DMS53 treated with DMSO at 0.1 percent for 48 hours (cell line): Measurements from ENCODE around the gene RPL22.
A peak's percentile ranks its signal among the peaks of the same experiment; 100 is the strongest.

Experiments
- DNase-seq: peaks from one replicate; lab custom pipeline; 2025; ENCODE audit not compliant: unreplicated experiment; lab: John Stamatoyannopoulos, UW

The RPL22 gene

DNA sequence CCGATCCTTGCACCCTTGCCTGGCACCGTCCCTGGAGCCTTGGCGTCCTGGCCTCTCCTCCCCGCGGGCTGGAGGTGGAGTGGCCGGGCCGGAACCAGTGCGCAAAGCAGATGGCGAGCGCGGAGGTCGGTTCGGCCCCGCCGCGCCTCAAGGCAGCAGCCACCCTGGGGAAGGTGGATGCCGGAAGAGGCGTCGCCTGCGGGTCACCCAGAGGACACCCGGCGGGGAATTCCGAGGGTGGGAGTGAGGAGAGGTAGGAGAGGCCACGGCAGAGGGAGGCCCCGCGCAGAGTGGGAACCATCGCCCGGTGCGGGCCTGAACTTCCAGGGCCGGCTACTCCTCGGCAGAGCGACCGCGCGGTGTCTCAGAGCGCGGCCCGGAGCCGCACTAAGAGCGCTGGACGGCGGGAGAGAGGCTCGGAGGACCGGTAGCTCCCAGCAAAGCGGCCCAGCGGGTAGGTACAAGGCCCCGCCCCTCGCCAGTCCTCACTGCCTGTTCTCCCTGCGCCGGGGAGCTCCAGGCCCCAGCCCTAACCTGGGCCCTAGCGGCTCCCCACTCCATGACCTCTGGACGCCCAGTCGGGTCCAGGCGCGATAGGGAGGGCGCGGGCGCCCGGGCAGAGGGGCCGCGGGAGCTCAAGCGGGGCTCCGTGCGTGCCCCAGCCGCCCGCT lies 6.6 kb upstream of the RPL22 start, which contains the start of gene RNF207:
Gene RNF207, plus strand, starts transcription at position 271 of the 671 bp plus-strand sequence. CDS start 417 bp downstream, outside the sequence.
- peak; percentile 79 for DNase-seq

DNA sequence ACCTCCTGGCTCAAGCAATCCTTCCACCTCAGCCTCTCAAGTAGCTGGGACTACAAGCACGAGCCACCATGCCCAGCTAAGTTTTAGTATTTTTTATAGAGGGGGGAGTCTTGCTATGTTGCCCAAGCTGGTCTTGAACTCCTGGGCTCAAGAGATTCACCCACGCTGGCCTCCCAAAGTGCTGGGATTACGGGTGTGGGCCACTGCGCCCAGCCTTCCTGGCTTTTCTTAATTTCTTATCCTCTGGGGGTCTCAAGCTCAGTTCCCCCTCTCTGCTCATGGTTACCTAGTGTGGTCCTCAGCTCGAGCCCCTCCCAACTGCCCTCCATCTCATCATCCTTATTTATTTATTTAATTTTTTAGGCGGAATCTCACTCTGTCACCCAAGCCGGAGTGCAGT lies 2.9 kb upstream of the RPL22 start:
- no peak for DNase-seq

DNA sequence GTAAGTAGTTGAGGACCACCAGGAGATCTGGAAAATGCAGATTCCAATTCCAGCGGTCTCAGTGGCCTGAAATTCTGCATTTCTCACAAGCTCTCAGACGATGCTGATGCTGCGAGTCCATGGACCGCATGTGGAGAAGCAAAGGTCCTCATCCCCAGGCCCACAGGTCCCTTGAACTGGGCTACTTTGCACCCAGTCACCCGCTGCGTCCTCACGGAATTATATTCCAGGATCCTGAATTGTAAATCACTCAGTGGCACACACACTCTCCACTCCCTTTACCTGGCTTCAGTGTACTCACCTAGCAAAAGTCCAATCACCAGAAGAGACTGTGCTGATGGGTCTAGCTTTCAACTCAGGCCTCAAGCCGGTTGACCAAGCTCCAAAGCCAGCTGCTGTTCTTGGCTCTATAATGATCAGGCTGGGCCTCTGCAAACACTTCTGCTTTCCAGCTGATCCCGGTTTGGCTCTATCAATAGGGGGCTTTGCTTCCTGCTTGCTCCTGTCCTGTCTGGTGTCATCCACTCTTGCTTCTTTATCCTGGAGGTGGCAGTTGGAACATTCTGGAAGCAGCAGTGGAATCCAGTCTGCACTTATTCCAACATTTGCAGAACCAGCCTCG lies 904 bp upstream of the RPL22 start:
- DNase-seq, result no peak

DNA sequence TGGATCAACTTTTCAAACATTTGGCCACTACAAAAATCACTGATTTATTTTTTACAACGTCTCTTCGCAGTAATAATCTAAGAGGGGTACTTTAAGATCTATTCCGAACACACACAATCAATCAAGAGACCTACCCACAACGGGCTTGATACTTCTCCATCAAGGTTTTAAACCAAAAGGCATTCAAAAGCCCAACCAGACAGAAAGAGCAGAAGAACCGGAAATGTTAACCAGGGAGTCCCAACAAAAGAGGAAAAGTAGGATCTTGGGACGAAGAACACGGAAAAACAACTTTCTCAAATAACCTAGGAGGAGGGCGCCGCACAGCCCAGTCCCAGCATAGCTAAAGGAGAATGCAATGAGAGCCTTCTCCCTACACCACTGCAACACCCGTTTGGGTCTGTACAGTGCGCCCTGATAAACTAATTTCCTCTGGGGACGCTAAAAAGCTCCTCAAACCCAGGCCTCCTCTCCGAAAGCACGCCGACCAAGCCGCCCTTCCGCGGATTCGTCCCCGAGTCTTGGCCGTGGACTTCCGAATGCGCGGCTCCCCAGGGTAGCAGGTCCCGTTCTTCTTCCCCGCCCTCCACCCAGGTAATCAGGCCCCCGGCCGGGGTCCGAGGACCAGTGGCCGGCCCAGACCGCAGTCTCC lies 623 bp downstream of the RPL22 start:
- no peak for DNase-seq

DNA sequence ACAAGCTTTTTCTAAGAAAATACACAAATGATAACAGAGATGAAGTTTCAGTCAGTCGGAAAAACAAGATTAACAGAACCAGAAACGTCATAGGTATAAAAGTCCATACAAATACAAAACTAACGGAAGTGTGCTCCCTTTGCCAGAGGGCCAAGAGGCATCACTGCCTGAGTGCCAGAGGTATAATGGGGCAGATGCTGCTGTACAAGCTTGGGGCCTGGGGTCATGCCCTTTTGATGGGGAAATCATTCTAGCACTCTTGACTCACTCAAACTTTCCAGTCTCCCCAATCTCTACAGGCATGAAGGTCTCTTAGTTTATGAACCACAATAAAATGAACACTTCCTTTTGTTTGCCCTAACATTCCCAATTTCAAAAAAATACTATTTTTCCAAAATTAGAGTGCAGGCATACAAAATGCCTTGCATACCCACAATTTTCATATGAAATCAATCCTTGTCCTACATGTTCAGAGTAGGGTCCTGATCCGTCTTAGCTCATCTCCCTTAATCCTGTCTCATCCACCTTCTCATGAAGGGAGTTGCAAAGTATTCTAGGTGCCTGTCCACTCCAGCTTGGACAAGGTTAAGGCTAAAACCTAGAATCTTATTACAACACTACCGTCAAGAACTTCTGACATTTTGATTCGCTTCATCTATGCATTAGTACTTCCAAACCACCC lies 1.5 kb downstream of the RPL22 start:
- DNase-seq, result no peak

DNA sequence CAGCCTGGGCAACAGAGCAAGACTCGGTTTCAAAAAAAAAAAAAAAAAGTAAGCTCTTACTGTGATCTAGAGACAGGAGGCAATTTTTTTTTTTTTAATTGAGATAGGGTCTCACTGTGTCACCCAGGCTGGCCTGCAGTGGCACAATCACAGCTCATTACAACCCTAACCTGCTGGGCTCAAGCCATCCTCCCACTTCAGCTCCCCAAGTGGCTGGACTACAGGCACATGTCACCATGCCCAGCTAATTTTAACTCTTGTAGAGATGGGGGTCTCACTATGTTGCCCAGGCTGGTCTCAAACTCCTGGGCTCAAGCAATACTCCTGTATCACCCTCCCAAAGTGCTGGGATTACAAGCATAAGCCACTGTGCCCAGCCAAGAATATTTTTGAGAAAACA lies 7.4 kb downstream of the RPL22 start:
- DNase-seq, result no peak

DNA sequence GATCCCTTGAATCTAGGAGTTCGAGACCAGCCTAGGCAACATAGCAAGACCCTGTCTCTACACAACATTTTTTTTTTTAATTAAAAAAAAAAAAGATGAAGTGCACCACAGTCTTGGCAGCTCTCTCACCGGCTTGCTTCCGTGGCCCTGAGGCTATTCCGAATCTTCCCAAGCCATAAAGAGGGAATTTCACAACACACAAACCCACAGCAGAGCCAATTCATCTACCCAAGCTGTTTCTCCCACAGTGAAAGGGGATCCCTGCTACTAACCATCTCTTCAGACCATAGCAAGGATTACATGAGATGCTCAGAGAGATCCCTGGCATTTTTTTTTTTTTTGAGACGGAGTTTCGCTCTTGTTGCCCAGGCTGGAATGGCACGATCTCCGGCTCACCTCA lies 10.9 kb downstream of the RPL22 start:
- no peak for DNase-seq

DNA sequence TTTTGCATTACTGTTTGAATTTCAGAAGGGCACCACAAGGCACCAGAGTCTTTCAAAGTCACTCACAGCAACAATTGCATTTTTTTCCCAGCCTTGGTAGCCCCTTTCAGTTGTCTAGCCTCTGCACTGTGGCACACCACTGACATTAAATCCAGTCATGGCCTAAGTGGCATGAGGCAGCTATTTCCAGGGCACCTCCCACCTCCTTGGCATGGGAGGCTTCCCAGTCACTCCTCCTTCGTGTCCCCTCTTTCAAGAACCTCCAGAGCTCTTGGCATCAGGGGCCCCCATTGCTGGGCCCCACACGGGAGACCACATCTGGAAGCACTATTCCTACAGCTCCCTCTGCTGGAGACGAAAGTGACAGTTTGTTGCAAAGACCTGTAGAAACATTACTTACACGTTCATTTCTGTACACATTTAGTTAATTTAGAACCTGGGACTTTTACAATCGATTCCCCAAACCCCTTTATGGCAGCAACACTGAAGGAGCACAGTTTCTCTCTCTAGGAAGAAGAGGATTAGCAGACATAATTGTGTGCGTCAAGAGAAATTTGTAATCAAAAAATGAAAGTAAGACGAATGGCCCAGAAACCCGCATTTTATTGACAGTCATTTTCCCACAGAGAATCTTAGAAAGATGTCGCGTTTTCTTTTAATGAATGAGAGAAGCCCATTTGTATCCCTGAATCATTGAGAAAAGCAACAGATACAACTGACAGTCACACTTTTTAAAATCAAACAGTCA lies 13.6 kb downstream of the RPL22 start:
- no peak for DNase-seq

DNA sequence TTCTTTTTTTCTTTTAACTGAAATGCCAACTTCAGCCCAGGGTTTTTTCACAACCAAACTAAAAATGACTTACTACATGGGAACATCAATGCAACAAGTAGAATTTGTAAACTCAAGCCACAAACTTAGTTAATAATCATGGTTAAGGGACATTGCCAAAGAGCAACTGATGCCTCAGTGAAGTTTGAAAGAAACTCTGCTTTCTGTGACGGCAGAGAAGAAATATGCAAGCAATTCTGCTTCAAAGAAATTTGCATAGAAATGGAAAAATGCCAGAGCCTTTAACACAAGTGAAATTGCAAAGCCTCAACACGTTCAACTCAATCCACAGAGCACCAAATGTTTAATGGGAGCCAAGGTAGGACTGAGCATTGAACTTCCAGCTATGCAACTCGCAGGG lies 14.2 kb downstream of the RPL22 start:
- no peak for DNase-seq

DNA sequence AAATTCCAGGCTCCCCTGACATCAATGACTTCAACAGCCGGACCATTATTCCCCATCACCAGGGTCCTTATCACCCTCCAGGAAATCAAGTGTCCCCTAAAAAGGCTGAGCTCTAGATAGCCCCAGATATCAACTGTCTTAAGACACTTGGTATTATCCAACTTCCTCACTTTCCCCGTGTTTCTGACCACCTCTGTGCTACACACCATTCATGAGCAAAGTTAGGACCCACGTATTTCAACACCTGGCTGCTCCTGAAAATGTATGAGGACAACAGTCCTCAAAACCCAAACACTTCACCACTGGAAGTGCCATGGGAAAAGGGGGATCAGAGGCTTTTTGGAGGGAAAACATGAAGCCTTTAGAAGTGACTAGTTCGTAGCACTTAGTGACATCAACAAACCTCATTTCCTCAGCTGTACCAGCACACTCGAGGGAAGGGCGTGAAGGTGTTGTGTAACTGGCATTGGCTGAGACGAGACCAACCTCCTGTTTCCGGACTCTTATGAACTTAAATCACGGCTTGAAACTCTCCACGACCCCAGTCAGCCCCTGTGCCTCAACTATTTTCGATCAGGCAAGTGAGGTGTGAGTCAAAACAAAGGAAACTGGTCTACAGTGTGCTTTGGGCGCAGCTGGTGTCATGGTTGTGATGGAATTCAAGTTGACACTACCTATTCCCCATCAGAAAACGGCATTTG lies 15.2 kb downstream of the RPL22 start:
- DNase-seq, result no peak

DNA sequence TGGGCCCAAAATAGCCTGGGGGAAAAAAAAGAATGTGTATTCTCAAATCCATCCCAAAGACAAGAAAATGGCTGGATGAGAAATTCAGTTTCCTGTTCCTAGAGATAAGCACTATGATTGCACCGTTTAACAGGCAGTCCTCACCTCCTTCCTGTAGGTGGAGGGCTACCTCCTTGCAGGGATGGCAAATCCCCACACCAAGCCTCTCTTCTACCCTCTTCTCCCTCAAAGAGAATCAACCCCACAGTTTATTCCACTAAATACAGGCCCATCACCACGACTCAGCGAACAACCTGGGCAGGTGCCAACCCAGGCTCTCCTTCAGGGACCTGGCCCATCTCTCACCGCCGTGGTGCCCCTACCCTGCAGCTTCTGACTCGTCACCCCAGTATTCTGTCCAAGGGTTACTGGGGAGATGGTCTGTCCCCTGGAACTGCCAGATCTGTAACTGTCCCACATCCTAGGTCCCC lies 15.8 kb downstream of the RPL22 start:
- peak; percentile 18 for DNase-seq

DNA sequence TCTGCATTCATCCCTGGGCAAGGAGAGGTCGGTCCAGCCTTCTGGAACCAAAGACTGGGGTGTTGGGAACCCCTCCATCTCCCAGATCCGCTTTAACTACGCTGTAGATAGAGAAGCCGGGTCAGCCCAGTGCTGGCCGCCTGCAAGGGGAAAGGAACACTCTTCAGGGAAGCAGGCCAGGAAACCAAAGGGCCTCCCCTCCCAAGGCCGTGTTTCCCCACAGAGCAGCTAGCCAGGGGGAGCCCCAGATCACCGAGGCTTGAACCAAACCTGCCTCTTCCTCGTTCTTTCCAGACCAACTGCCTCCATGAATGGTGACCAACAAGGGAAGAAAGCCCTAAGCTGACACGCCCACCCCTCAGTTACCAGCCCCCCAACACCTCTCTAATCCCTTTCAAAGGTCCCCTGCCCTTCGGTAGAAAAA lies 18.0 kb downstream of the RPL22 start:
- DNase-seq, result no peak

DNA sequence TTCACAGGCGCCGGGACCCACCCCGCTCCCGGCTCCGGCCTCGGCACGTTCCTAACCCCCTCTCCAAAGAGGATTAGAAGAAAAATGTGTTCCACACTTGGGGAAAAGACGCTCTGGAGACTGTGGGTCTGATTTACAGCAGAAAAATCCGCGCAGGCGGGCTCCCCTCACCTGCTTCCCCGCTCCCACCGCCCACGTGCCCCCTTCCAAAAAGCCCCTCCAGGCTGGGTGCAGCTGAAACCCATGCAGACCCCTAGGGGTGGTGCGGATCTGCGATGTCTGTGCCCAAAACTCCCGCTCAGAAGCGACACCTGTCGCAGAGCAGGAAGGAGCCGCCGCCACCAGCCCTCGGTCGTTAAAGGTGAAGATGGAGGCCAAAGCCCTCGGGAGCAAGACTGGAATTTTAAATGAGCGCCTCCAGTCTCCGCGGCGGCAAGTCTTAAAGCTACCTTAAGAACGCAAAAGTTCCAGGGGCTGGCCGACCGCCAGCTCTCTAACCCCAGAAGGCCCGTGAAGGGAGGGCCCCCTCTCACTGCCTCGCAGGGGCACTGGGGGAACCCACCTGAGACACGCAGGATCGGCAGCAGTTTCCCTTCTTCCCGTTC lies 18.6 kb downstream of the RPL22 start:
- DNase-seq, result no peak

DNA sequence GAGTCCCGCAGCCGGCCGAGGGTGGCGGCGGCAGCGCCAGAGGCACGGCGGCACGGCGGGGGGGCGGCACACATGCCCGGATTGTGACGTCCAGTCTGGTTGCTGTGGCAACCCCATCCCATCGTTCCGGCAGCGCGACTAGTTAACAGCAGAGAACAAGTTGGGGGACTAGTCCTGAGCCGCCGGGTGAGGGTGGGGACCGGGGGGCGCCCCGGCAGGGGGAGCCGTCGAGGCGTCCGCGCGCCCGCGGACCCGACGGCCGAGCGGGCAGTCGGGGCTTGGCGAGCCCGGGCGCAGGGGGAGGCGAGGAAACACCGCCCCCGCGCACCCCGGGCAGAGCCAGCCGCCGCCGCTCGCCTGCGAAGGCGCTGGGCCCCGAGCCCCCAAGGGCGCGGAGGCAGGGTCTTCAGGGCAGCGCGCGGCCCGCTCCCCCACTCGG lies 19.1 kb downstream of the RPL22 start, which contains the start of gene CHD5:
Gene CHD5, minus strand, starts transcription at position 54 of the 439 bp plus-strand sequence. CDS start 298 bp downstream, outside the sequence.
- DNase-seq, result no peak

DNA sequence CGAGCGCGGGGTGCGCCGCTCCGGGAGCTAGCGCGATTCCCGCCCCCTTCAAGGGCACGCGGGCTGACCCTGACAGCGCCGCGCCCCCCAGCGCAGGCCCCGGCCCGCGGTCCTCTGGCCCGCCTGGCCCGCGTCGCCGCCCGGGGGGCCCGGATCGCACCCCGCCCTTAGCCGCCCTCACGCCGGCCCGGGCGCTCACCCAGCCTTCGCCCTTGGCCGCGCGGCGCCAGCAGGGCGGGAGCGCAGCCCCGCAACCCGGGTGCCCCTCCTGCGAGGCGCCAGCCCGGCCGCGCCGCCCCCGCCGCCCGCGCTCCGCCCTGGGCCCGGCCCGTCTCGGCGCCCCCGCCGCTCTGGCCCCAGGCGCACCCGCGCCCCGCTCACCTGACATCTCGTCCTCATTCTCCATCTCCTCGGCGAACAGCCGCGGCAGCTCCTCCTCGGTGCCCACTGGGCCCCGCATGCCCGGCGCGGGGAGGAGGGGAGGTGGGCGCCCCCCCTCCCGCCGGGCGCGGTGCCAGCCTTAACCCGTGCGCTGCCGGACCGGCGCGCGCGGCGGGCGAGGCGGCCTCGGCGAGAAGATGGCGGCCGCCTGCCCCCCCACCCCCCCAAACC lies 19.7 kb downstream of the RPL22 start:
- no peak for DNase-seq

DNA sequence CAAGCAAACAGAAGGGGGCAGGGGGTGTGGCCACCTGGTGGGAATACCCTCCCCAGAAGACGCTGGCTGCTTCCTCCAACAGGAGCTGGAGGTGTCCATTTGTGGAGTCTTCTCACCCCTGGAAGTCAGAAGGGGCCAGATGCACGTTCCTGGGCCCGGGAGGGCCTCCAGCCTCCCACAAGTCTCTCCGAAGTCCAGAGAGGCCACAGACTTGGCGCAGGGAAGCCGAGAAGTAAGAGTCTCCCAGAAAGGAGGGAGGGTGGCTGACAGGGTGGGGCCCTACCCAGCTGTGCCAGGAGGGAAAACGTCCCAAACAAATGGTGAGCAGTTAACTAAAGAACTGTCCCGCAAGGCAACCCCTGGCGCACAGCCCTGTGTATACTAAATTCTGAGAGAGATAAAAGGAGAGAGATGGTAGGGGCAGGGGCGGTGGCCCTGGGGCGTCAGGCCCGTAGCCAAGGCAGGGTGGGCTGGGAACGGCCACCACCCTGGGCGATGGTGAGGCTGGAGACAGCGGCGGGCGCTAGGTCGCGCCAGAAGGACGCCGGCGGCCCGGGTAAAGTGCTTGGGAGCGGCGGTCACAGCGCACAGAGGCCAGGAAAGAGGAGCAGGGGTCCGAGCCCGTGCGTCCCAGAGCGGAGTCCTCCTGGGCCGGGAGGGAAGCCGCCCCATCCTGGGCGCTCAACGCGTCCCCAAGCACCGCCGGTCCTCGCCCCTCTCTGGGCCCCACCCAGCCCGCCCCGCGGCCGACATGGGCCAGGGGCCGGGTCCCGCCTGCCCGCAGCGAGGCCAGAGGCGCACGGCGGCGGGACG lies 20.4 kb downstream of the RPL22 start:
- DNase-seq, result no peak

DNA sequence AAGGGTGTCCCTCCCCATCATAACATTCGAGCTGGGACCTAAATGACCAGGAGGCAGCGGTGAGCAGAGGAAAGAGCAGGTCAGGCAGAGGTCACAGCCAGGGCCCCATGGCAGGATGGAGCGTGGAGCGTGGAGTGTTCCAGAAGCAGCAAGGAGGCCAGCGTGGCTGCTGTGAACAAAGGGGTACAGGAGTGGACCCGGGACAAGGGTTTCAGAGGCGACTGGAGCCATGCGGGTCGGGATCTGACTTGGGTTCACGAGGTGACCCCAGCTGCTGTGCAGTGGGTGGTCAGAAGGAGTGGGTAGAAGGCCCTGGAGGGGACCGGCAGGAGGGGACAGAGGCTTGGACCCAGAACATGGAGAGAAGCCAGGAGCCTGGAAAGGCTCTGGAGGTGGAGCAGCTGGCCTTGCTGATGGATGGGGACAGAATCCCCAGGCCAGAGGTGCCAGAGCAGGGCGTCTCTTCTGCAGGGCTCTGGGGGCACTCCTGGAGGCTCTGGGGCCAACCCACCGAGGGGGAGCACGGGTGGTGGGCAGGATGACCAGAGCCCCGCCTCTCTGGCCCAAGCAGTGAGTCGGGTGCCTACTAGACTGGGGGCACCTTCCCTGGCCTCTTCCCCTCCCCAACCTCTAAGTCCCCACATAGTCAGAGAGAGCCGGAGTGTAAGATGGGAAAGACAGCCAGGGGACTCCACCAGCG lies 21.6 kb downstream of the RPL22 start:
- no peak for DNase-seq

DNA sequence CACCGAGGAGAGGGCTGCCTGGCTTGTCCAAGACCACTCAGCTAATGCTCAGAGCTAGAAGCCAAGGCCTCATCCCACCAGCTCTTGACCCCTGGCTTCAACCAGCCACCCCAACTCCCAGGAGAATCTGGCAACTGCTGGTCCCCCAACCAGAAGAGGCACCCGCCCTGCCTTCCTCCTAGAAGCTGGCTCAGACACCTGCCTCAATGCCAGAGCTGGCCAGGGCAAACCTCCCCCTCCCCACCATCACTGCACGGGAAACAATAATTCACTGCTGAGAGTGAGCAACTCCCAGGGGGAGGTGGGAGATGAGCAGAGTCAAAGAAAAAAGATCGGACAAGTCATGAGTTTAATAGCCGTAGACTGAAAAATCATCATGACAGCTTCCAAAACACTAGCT lies 22.6 kb downstream of the RPL22 start:
- no peak for DNase-seq
